Dedifferentiated amniotic fluid mesenchymal stem cell (primary cell): ENCODE data around the gene MPV17.

Experiments
- DNase-seq: peaks from one replicate; pipeline ENCODE4 v3.0.0-alpha.2; 2016; ENCODE audit errors: extremely low spot score

The MPV17 gene

DNA sequence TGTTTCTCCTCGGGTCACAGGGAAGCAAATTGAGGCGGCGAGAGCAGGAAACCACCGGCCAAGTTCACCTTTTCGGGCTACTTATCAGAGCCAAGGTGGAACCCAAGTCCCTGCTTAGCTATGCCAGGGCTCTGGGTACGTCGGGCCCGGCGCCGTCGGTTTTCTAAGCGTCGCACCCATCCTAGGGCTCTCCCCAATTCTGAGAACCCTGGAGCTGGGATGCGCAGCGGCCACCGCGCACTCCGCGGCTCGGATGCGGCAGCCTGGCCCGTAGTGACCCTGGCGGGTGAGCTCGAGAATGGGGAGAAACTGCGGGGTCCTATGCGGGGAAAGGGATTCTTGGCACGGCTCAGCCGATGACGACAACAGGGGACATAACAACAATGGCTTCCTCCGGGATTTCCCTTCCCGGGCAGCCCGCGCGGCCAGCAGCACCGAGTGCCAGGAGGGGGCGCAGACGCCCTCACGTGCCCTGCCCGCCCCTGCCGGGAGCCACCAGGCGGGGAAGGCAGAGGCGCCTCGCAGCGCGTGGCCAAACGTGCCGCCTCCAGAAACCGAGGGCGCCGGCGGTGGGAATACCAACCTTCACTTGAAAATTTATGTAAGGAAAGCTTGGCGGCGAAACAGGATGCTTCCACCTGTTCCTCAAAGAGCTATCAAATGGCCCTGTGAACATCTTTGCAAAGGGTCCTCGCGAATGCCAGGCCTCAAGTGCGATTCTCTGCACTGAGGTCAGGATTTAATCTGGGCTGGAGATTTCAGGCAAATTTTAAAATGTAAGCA lies 58.0 kb downstream of the MPV17 start:
- DNase-seq: no peak

DNA sequence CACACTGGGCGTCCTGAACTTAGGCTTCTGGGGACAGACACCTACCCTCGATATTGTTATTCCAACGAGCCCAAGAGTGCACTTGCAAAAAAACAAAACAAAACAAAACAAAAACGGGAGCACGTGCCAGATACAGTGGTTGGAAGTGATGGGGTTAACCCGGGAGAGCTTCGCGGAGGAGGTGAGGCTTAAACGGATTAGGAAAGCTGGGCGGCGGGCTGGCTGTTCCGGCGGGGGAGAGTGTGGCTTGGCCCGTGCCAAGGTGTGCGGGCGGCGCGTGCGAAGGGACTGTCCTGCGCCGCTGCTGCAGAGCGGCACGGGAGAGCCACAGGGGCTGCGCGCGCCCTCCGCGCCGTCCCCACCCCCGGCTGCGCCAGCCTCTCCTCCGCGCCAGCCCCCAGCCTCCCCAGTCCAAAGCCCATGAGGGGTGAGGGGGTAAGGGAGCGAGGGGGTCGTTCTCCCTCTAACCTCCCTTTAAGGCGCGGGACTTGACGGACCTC lies 58.6 kb downstream of the MPV17 start:
- no peak for DNase-seq

DNA sequence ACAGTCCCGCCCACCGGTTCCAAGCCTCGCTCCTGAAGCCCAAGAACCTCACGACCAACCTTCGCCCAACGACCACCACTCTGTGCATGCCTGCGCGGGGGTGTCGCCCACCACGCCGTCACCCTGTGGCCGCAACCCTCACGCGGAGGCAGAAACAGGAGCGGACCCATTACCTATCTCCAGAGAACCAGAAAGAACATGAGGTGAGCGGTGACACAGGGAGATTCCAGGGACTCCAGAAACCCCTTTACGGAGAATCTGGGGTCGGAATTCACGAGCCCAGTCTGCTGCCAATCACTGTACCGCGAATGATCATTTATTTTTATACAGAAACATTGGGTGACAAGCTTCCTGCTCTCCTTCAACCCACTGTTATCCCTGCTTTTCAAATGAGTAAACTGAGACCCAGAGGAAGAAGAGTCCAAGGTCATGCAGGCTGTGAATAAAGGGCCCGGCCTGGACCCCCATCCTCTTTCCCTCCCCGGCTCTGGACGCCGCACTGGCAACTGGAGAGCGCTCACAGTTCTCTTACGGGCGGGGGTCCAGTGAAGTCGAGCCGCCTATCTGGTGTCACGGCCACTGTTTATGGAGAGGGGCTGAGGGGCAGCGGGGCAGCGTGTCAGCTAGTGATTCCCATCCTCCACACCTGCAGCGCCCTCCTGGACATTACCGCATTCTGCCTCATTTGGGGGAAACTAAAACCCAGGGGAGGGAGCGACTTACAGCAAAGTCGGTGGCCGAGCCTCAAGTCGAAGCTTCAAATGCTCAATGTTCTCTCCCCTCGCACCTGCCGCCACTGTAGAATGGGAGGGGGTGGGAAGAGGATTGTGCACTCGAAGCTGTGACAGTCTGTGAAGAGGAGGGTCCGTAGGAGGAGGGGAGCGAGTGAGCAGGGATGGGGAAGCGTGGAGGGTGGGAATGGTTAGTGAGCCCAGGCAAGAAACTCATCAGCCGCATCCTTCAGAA lies 59.3 kb downstream of the MPV17 start:
- DNase-seq: no peak

DNA sequence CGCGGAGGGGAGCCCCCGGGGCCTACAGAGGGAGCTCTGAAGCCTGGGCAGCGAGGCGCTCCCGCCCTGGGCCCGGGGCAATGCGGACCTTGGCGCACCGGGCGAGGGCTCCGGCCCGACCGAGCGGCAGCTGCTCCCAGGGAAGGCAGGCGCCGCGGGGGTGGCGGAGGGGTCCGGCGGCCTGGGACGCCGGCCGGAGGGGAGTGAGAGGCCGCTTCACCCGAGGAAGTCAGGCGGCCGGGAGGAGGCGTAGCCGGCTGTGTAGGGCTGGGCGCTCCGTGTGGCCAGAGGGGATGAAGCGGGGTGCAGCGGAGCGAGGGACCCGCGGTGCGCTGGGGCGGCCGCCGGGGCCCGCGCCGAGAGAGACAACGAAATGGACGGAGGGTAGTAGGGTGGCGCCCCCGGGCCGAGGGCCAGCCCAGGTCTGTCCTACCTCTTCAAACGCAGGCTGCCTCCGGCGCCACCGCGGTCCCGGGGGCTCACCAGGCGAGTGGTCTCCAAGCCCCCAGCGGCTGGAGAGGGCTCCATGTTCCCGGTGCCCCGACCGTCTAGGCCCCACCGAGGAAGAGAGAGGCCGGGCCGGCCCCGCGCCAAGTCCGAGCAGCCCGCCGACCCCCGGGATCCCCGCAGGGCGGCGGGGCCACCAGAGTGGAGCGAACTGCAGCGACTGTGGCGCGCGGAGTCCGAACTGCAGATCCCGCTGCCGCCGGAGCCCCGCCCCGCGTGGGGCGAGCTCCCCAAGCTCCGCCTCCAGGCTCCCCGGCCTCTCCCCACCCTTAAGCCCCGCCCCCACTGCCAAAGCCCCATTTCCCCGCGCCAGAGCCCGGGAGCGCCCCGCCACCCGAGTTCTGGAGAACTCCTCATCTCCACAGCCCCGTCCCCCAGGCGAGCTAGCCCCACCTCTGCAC lies 60.3 kb downstream of the MPV17 start, which contains the start of gene SLC30A3:
Gene SLC30A3, minus strand, starts transcription at position 669 of the 908 bp plus-strand sequence. Its CDS starts 141 bp downstream, at position 528.
- no peak for DNase-seq

DNA sequence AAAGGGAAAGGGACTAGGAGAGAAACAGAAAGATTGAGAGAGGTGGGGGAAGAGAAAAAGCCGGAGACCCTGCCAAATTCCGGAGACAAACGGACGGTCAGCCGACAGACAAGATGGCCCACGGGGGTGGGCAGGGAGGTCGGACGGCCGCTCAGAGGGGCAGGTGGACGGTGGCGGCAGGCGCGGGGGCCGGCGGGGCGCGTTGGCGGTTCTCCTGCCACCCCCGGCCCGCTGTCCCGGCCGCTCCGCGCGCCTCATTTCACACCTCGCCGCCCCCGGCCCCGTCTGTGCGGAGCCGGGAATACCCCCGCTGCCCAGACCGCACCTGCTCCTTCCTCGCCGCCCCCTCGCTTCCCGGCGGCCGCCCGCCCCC lies 61.0 kb downstream of the MPV17 start:
- DNase-seq: no peak

DNA sequence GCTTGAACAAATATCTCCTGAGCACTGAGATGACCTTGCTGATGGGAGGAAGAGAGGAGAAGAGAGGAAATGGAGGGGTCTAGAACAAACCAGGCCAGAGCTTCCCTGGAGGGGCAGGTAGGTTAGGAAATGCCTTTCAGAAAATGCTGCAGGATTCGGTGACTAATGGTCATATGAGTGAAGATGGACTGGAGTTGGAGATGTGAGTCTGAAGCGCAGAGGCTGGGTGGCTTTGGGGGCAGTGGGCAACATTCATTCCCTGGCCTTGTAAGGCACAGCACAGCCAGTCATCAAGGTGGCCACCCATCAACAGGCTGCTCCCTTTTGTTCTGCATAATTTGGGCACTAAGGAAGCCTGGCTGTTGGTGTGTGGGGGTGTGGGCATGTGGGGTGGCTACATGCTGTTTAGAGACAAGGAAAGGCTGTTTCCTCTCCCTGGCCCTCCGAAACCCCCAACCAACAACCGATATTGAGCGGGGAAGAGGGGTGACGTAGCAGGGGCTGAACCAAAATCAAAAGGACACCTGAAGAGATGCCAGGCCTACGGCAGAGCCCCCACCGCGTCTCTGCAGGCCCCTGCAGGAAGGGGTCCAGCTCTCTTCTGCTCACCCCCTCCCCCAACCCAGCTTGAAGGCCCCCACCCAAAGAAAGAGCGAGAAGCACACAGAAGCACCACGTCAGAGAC lies 61.5 kb downstream of the MPV17 start:
- no peak for DNase-seq
